ENCODE measurements around the gene TTLL10. TPM values are rescaled to one million over a fixed set of nuclear protein-coding genes. Genes with fewer than 3 reads are reported as not detected.

The TTLL10 gene
- total and polyA plus RNA-seq, 2 of the 4 experiments (the other 2 are of a cell fraction) = not detected

- no peak overlapping the region for H3K4ac ChIP-seq (ENCODE audit: low read depth, low read length)
- no peak overlapping the region for H2AK5ac ChIP-seq (ENCODE audit: low read depth, low read length)
- H3K23ac ChIP-seq (ENCODE audit: low read depth, low read length) = no peak overlapping the region
- no peak overlapping the region for H2BK15ac ChIP-seq (ENCODE audit: low read depth, low read length)
- no peak overlapping the region for H3K27ac ChIP-seq (ENCODE audit: insufficient read depth, low read length)
- intact Hi-C loops (cut with micrococcal nuclease) (no loop called here), in situ Hi-C loops (cut with MboI; ENCODE audit: low sequenced_read_pairs) (no loop called here), dilution Hi-C loops (cut with HindIII; ENCODE audit: low sequenced_read_pairs, unreplicated experiment) (no loop called here)
- no peak overlapping the region for H3K18ac ChIP-seq (ENCODE audit: low read depth, low read length)
- 96% methylated on average over 38 of the region's 44 CpGs; no CpG with 5 or more reads in 1 of the 2 experiments for whole genome bisulfite sequencing, 2 experiments (ENCODE audit: extremely low coverage in 2 of 2, insufficient read length in 1 of 2)
- H2AK9ac ChIP-seq (replicated peaks; ENCODE audit: low read depth, low read length, poor library complexity) = no peak overlapping the region
- peaks cover 44% of the 10 kb centered on the region for H4K20me1 ChIP-seq (ENCODE audit: insufficient read depth, low read length)
- POLR2A ChIA-PET (ENCODE audit: unreplicated experiment) = no interaction called here
- TF ChIP-seq POLR2A (IDR thresholded peaks at IDR 0.05; ENCODE audit: low read depth, low read length) = no peak
- TF ChIP-seq BHLHE40 (IDR thresholded peaks at IDR 0.05; ENCODE audit: low read depth, low read length) = no peak
- no peak for TF ChIP-seq RAD21 (IDR thresholded peaks at IDR 0.05; ENCODE audit: low read length)
- TF ChIP-seq NFE2L2 (IDR thresholded peaks at IDR 0.05; ENCODE audit: low read depth, low read length) = no peak
- no peak for TF ChIP-seq SMC3 (IDR thresholded peaks at IDR 0.05; ENCODE audit: low read depth, low read length)
- TF ChIP-seq, protein P1, sequence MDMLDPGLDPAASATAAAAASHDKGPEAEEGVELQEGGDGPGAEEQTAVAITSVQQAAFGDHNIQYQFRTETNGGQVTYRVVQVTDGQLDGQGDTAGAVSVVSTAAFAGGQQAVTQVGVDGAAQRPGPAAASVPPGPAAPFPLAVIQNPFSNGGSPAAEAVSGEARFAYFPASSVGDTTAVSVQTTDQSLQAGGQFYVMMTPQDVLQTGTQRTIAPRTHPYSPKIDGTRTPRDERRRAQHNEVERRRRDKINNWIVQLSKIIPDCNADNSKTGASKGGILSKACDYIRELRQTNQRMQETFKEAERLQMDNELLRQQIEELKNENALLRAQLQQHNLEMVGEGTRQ (IDR thresholded peaks at IDR 0.05; ENCODE audit: low read depth, low read length) = no peak
- no peak for TF ChIP-seq ELK1 (IDR thresholded peaks at IDR 0.05; ENCODE audit: borderline replicate concordance, low read depth, low read length)
- TF ChIP-seq FOS (IDR thresholded peaks at IDR 0.05; ENCODE audit: low read depth, low read length) = no peak
- no peak for TF ChIP-seq MXI1 (IDR thresholded peaks at IDR 0.05; ENCODE audit: borderline replicate concordance, low read depth, low read length)
- TF ChIP-seq, protein P2, sequence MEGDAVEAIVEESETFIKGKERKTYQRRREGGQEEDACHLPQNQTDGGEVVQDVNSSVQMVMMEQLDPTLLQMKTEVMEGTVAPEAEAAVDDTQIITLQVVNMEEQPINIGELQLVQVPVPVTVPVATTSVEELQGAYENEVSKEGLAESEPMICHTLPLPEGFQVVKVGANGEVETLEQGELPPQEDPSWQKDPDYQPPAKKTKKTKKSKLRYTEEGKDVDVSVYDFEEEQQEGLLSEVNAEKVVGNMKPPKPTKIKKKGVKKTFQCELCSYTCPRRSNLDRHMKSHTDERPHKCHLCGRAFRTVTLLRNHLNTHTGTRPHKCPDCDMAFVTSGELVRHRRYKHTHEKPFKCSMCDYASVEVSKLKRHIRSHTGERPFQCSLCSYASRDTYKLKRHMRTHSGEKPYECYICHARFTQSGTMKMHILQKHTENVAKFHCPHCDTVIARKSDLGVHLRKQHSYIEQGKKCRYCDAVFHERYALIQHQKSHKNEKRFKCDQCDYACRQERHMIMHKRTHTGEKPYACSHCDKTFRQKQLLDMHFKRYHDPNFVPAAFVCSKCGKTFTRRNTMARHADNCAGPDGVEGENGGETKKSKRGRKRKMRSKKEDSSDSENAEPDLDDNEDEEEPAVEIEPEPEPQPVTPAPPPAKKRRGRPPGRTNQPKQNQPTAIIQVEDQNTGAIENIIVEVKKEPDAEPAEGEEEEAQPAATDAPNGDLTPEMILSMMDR (conservative IDR thresholded peaks at IDR 0.05; ENCODE audit: low read depth, low read length) = no peak
- no peak for TF ChIP-seq MAFK (IDR thresholded peaks at IDR 0.05; ENCODE audit: low read depth, low read length)
- TF ChIP-seq RFX5 (IDR thresholded peaks at IDR 0.05; ENCODE audit: low read depth, low read length) = no peak
- no peak for TF ChIP-seq CEBPB (IDR thresholded peaks at IDR 0.05; ENCODE audit: low read depth, low read length)
- TF ChIP-seq RCOR1 (IDR thresholded peaks at IDR 0.05; ENCODE audit: insufficient replicate concordance, low read length) = no peak
- H3K27me3 ChIP-seq (ENCODE audit: control insufficient read depth, insufficient read depth, low read length) = no peaks in the 10 kb centered on the region
- no peaks in the 10 kb centered on the region for H3K4me1 ChIP-seq (ENCODE audit: control insufficient read depth, insufficient read depth, low read length)
- H4K5ac ChIP-seq (ENCODE audit: low read depth, low read length) = no peak overlapping the region
- H3K9me3 ChIP-seq (ENCODE audit: control insufficient read depth, insufficient read depth, low read length) = no peaks in the 10 kb centered on the region
- H3K36me3 ChIP-seq (ENCODE audit: control insufficient read depth, insufficient read depth, low read length) = peaks cover 78% of the 10 kb centered on the region
- no peak overlapping the region for H2BK20ac ChIP-seq (ENCODE audit: low read depth, low read length)
- H3K56ac ChIP-seq (ENCODE audit: extremely low read depth, insufficient read depth, low read length) = no peak overlapping the region
- peaks cover 11 to 46% of the 10 kb centered on the region in 2 experiments; a peak in 3 of 4 replicates for H3K79me1 ChIP-seq (ENCODE audit: low read depth in 1 of 2, low read length in 2 of 2)
- H2AFZ ChIP-seq (replicated peaks; ENCODE audit: low read length, poor library complexity) = no peak overlapping the region
- no peak for ATAC-seq (ENCODE audit: low read depth)
- H2BK120ac ChIP-seq (ENCODE audit: low read depth, low read length) = no peak overlapping the region
- no TSS peak for BruUV-seq (replicated peaks)
- H3K9ac ChIP-seq (ENCODE audit: low read depth, low read length) = no peak overlapping the region
- H3K4me3 ChIP-seq (ENCODE audit: insufficient read depth, low read depth, low read length) = no peak overlapping the region
- no peak overlapping the region for H4K8ac ChIP-seq (ENCODE audit: low read depth in 2 of 2, low read length in 2 of 2)
- no peak overlapping the region for H2BK5ac ChIP-seq (ENCODE audit: low read depth, low read length, poor library complexity, severe bottlenecking)
- CTCF ChIA-PET = no interaction called here
- no peak for DNase-seq
- no peak overlapping the region for H3K4me2 ChIP-seq (ENCODE audit: low read depth, low read length)
- H3K14ac ChIP-seq (replicated peaks; ENCODE audit: low read depth, low read length) = no peak overlapping the region
- no peak overlapping the region for H4K91ac ChIP-seq (ENCODE audit: insufficient read depth, low read depth, low read length)
- H3K9me1 ChIP-seq (ENCODE audit: insufficient read depth, low read length) = peaks cover 9% of the 10 kb centered on the region
Measured at GRCh38 chr1:1222575-1223225, 49.0 kb downstream of the TTLL10 start.
